DOHH2 (cell line): Measurements from ENCODE around the gene FCER1G.

Experiments used
- CTCF ChIP-seq: fragments of 200-600 bp; sonication (generic); IDR thresholded peaks from one replicate; pipeline ENCODE4 v1.5.1; 2014; ENCODE audit warnings: antibody characterized with exemption, mild to moderate bottlenecking, low read depth, low read length; ENCODE audit not compliant: poor library complexity, severe bottlenecking
- EZH2phosphoT487 ChIP-seq: fragments of 200-600 bp; sonication (generic); IDR thresholded peaks from 2 replicates; pipeline ENCODE4 v1.6.1; 2017; ENCODE audit warnings: borderline replicate concordance, mild to moderate bottlenecking, antibody characterized with exemption, low read length, moderate library complexity, mixed read lengths

GRCh38 chr1:161230762-161231161 lies 15.7 kb downstream of the FCER1G start:
- TF ChIP-seq CTCF (no peak), EZH2phosphoT487 (no peak)
